SK-N-SH (cell line): ENCODE results near the gene TBXAS1. TPM values are rescaled to one million over a fixed set of nuclear protein-coding genes. Genes with fewer than 3 reads are reported as not detected.

Experiments
- CTCF ChIA-PET: fragments of 300-600, 350-600 bp; formaldehyde crosslinking; extraction: SDS; loops from one replicate; lab custom pipeline; 2021; lab: Yijun Ruan, JAX
- POLR2A ChIA-PET: fragments of 350-600 bp; sonication (Branson Sonifier 250); formaldehyde crosslinking; extraction: SDS; loops from one replicate; lab custom pipeline; 2020; ENCODE audit warnings: antibody characterized with exemption, inconsistent platforms; lab: Yijun Ruan, JAX
- DNase-seq: peaks from one replicate; pipeline ENCODE4 v3.0.0; 2012
- H2AFZ ChIP-seq: fragments of 200-600 bp; sonication (generic); 2 replicates; pipeline ENCODE4 v1.8.1; 2016; ENCODE audit warnings: antibody characterized with exemption, mild to moderate bottlenecking, low read depth
- H3F3A ChIP-seq: fragments of 200-600 bp; sonication (generic); replicated peaks from 2 replicates; pipeline ENCODE3; 2016; ENCODE audit warnings: antibody characterized with exemption, mild to moderate bottlenecking; ENCODE audit not compliant: insufficient read depth
- H3K27ac ChIP-seq, 2 experiments: fragments of 200-500 bp in 1 of 2; fragments of 200-600 bp in 1 of 2; sonication (Bioruptor generic) in 1 of 2; sonication (generic), shearing (Covaris generic) in 1 of 2; 2 replicates each; pipeline versions ENCODE4 v1.5.1 to v1.6.1; 2014 to 2016; ENCODE audit warnings: low read depth in 2 of 2, inconsistent platforms in 1 of 2, low read length in 1 of 2, mild to moderate bottlenecking in 1 of 2, mixed read lengths in 1 of 2
- H3K27me3 ChIP-seq: fragments of 200-600 bp; sonication (generic), shearing (Covaris generic); 2 replicates; pipeline ENCODE4 v1.6.1; 2016; ENCODE audit warnings: mixed run types; ENCODE audit not compliant: insufficient read depth
- H3K36me3 ChIP-seq, 2 experiments: fragments of 200-500 bp in 1 of 2; fragments of 200-600 bp in 1 of 2; sonication (Bioruptor generic) in 1 of 2; sonication (generic) in 1 of 2; replicated peaks in 1 of 2; 2 replicates each; pipeline versions ENCODE3 to v1.5.1; 2014 to 2016; ENCODE audit warnings: low read length in 1 of 2, mild to moderate bottlenecking in 1 of 2; ENCODE audit not compliant: insufficient read depth in 2 of 2, control insufficient read depth in 1 of 2
- H3K4me1 ChIP-seq, 2 experiments: fragments of 200-500 bp in 1 of 2; fragments of 200-600 bp in 1 of 2; sonication (Bioruptor generic) in 1 of 2; sonication (generic), shearing (Covaris generic) in 1 of 2; 2 replicates each; pipeline versions ENCODE4 v1.5.1 to v1.6.1; 2014 to 2016; ENCODE audit warnings: low read depth in 1 of 2, low read length in 1 of 2, mixed run types in 1 of 2; ENCODE audit not compliant: insufficient read depth in 2 of 2, control insufficient read depth in 1 of 2
- H3K4me2 ChIP-seq: fragments of 200-600 bp; sonication (generic), shearing (Covaris generic); 2 replicates; pipeline ENCODE4 v1.6.1; 2017; ENCODE audit warnings: mixed run types
- H3K4me3 ChIP-seq, 2 experiments: fragments of 200-500 bp in 1 of 2; fragments of 200-600 bp in 1 of 2; sonication (Bioruptor generic) in 1 of 2; sonication (generic), shearing (Covaris generic) in 1 of 2; 2 replicates each; pipeline versions ENCODE4 v1.5.1 to v1.8.1; 2014 to 2016; ENCODE audit warnings: low read depth in 2 of 2, inconsistent platforms in 1 of 2, low read length in 1 of 2, mild to moderate bottlenecking in 1 of 2, mixed read lengths in 1 of 2, moderate library complexity in 1 of 2
- H3K79me2 ChIP-seq: fragments of 200-600 bp; sonication (generic); 2 replicates; pipeline ENCODE4 v1.8.1; 2017; ENCODE audit warnings: mild to moderate bottlenecking; ENCODE audit not compliant: insufficient read depth
- H3K9ac ChIP-seq: fragments of 200-600 bp; sonication (generic); 2 replicates; pipeline ENCODE4 v1.6.1; 2017; ENCODE audit warnings: mixed run types
- H3K9me2 ChIP-seq: fragments of 200-600 bp; sonication (generic); 2 replicates; pipeline ENCODE4 v1.6.1; 2017; ENCODE audit warnings: mixed run types
- H3K9me3 ChIP-seq: fragments of 200-600 bp; sonication (generic); 2 replicates; pipeline ENCODE4 v1.6.1; 2017; ENCODE audit warnings: mixed run types, mild to moderate bottlenecking, moderate library complexity
- H4K20me1 ChIP-seq: fragments of 200-600 bp; sonication (generic); 2 replicates; pipeline ENCODE4 v1.6.1; 2017; ENCODE audit warnings: mild to moderate bottlenecking, mixed run types; ENCODE audit not compliant: insufficient read depth
- EP300 ChIP-seq, 2 experiments: IDR thresholded peaks; 2 replicates each; pipeline versions ENCODE4 v1.4.0 to v1.6.1; 2012; ENCODE audit warnings: borderline replicate concordance in 1 of 2, low read depth in 1 of 2, low read length in 1 of 2
- FOSL2 ChIP-seq: IDR thresholded peaks from 2 replicates; pipeline ENCODE4 v1.4.0; 2012; ENCODE audit warnings: low read depth, mild to moderate bottlenecking, moderate library complexity, borderline replicate concordance
- FOXJ3 ChIP-seq: sonication (generic); formaldehyde crosslinking; IDR thresholded peaks from 2 replicates; pipeline ENCODE4 v1.5.1; 2020; ENCODE audit warnings: mild to moderate bottlenecking, missing genetic modification reagents
- FOXM1 ChIP-seq: IDR thresholded peaks from 2 replicates; pipeline ENCODE4 v1.4.0; 2012; ENCODE audit warnings: low read depth, mild to moderate bottlenecking
- GABPA ChIP-seq: IDR thresholded peaks from 2 replicates; pipeline ENCODE4 v1.4.0; 2012; ENCODE audit warnings: low read depth, mild to moderate bottlenecking
- JUND ChIP-seq: IDR thresholded peaks from 2 replicates; pipeline ENCODE4 v1.4.0; 2012
- NRF1 ChIP-seq: IDR thresholded peaks from 2 replicates; pipeline ENCODE4 v1.6.1; 2012; ENCODE audit warnings: low read depth, mild to moderate bottlenecking, low read length
- POLR2AphosphoS5 ChIP-seq: IDR thresholded peaks from 2 replicates; pipeline ENCODE4 v1.6.1; 2012; ENCODE audit warnings: low read depth, low read length
- RFX5 ChIP-seq: IDR thresholded peaks from 2 replicates; pipeline ENCODE4 v1.6.1; 2012; ENCODE audit warnings: mild to moderate bottlenecking, improper control_type of control experiment, low read length
- RXRA ChIP-seq: IDR thresholded peaks from 2 replicates; pipeline ENCODE4 v1.4.0; 2012; ENCODE audit warnings: low read depth, mild to moderate bottlenecking, borderline replicate concordance
- WGBS: methylation state at CpG from one replicate; pipeline ENCODE4 v1.1.6; 2017; ENCODE audit warnings: low lambda C conversion rate; 5-methylcytosine and 5-hydroxymethylcytosine counted together
- polyA plus RNA-seq, 3 experiments: library from polyadenylated mRNA; depleted of rRNA; stranded (reverse); fragments of >200 nt; gene quantifications; 2 replicates each; pipeline ENCODE4 v1.2.3, GENCODE V29; 2012
- TF ChIP-seq, protein P1 (sequence below): IDR thresholded peaks from 2 replicates; pipeline ENCODE4 v1.4.0; 2012; ENCODE audit warnings: low read depth, borderline replicate concordance
- TF ChIP-seq, protein P2 (sequence below): fragments of 150-350 bp; IDR thresholded peaks from 2 replicates; pipeline ENCODE4 v1.6.1; 2016; ENCODE audit warnings: mild to moderate bottlenecking, low read depth, low read length
- TF ChIP-seq, protein P3 (sequence below): IDR thresholded peaks from 2 replicates; pipeline ENCODE4 v1.4.0; 2012; ENCODE audit warnings: low read depth, borderline replicate concordance

TBXAS1 gene
- polyA plus RNA-seq (2012; rRNA removed) = 4.4 and 4.8 TPM in 2 replicates
- 4.2 and 4.6 TPM in 2 replicates for polyA plus RNA-seq (2012; cell fraction: cytosol; rRNA removed)
- polyA plus RNA-seq (2012; cell fraction: nucleus; rRNA removed) = 6.4 and 13.3 TPM in 2 replicates

DNA sequence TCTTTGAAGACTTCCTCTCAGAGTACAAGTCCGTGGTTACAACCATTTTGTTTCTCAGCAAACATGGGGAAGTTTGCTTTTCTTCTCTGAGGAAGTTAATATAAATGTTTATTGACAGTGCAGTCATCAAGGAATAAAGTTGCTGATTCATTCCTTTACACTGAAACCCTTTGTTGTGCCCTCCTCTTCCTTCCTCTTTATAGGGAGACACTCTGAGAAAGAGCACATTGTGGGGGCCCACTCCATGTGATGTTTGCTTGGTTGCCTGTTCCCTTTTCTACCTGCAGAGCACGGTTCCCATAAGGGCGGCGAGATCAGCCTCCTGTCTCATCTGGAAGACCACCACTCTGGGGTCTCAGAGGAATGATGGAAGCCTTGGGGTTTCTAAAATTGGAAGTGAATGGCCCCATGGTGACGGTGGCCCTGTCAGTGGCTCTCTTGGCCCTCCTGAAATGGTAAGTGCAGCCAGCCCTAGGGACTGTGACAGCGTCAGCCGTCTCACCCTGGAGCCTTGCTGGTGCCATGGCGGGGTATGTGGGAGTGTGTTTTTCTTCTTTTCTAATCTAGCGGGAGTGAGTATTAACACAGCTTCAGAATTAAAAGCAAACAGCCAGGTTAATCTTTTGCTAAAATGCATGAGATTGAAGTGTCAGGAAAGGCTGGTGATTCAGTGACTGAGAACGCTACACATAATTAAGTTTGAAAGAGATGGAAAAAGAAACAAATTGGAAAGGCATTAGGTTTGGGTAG, at the start of gene TBXAS1:
Gene TBXAS1, plus strand, starts transcription at position 240 of the 750 bp plus-strand sequence. Its CDS starts 127 bp downstream, at position 367.
- ChIA-PET POLR2A (no interaction called here), CTCF (no interaction called here)
- H3K9ac ChIP-seq = no peak within 1 kb of the TSS
- no peaks in the 10 kb centered on the region for H3K36me3 ChIP-seq
- H3K9me2 ChIP-seq = no peaks in the 10 kb centered on the region
- TF ChIP-seq FOXJ3 (CRISPR knock-in tag) = no peak
- no peak for TF ChIP-seq FOSL2
- no peak for TF ChIP-seq EP300 (IDR thresholded peaks at IDR 0.05; ENCODE audit: borderline replicate concordance in 1 of 2, low read depth in 1 of 2, low read length in 1 of 2)
- TF ChIP-seq, protein P1, sequence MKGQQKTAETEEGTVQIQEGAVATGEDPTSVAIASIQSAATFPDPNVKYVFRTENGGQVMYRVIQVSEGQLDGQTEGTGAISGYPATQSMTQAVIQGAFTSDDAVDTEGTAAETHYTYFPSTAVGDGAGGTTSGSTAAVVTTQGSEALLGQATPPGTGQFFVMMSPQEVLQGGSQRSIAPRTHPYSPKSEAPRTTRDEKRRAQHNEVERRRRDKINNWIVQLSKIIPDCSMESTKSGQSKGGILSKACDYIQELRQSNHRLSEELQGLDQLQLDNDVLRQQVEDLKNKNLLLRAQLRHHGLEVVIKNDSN = no peak
- no peak for TF ChIP-seq RXRA
- TF ChIP-seq, protein P2, sequence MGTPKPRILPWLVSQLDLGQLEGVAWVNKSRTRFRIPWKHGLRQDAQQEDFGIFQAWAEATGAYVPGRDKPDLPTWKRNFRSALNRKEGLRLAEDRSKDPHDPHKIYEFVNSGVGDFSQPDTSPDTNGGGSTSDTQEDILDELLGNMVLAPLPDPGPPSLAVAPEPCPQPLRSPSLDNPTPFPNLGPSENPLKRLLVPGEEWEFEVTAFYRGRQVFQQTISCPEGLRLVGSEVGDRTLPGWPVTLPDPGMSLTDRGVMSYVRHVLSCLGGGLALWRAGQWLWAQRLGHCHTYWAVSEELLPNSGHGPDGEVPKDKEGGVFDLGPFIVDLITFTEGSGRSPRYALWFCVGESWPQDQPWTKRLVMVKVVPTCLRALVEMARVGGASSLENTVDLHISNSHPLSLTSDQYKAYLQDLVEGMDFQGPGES = no peak
- TF ChIP-seq FOXM1 = no peak
- TF ChIP-seq POLR2AphosphoS5 = no peak
- TF ChIP-seq, protein P3, sequence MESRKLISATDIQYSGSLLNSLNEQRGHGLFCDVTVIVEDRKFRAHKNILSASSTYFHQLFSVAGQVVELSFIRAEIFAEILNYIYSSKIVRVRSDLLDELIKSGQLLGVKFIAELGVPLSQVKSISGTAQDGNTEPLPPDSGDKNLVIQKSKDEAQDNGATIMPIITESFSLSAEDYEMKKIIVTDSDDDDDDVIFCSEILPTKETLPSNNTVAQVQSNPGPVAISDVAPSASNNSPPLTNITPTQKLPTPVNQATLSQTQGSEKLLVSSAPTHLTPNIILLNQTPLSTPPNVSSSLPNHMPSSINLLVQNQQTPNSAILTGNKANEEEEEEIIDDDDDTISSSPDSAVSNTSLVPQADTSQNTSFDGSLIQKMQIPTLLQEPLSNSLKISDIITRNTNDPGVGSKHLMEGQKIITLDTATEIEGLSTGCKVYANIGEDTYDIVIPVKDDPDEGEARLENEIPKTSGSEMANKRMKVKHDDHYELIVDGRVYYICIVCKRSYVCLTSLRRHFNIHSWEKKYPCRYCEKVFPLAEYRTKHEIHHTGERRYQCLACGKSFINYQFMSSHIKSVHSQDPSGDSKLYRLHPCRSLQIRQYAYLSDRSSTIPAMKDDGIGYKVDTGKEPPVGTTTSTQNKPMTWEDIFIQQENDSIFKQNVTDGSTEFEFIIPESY = no peak
- no peak for TF ChIP-seq RFX5
- TF ChIP-seq NRF1 = no peak
- TF ChIP-seq GABPA = no peak
- no peak for TF ChIP-seq JUND
- DNase-seq = no peak
- WGBS = 70% methylated on average over 10 of the region's 10 CpGs
- H3K27ac ChIP-seq = no peak within 1 kb of the TSS
- H3K4me2 ChIP-seq = no peak within 1 kb of the TSS
- H3F3A ChIP-seq = no peaks in the 10 kb centered on the region
- H4K20me1 ChIP-seq = no peaks in the 10 kb centered on the region
- no peaks in the 10 kb centered on the region for H3K79me2 ChIP-seq
- H3K4me1 ChIP-seq = peaks cover 0 to 7% of the 10 kb centered on the region in 2 experiments; a peak in 1 of 4 replicates
- no peaks in the 10 kb centered on the region for H3K9me3 ChIP-seq
- H3K27me3 ChIP-seq = no peaks in the 10 kb centered on the region; the same call in 1 of the 2 replicates
- no peak within 1 kb of the TSS for H3K4me3 ChIP-seq
- H2AFZ ChIP-seq = no peak within 1 kb of the TSS
